Posterior cingulate gyrus (tissue), 11 donors: ENCODE results near the gene RPLP1.
A peak's percentile ranks its signal among the peaks of the same experiment; 100 is the strongest.
"Not testable (repeated sequence)": the region's sequence is repeated elsewhere in the genome, so short reads cannot be mapped to it uniquely, and the experiment has no call there.

Experiments used
- DNase-seq, 10 donors: peaks; one replicate each; pipeline versions ENCODE4 v3.0.0 to v3.0.0-alpha.2; 2020 to 2021; ENCODE audit warnings: mixed read lengths in 3 of 10
- intact Hi-C: fragments of 100-400 bp; cut with DNase I; formaldehyde crosslinking; loops from one replicate; pipeline ENCODE4 v1.15.1; 2023

Gene RPLP1

DNA sequence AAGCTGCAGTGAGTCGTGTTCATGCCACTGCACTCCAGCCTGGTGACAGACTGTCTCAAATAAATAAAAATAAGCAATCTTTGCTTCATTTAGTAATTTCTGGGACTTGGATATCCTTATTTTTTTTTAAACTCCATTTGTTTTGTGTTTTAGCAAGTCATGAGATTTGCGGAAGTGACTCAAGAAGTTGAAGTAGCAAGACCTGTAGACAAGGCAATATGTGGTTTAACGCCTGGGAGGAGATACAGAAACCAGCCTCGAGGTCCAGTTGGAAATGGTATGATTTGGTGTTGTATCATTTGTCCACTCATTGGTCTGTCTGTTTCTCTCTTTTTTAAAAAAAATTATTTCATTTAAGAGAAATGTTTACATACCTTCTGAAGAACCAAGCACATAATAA, 16.6 kb upstream of the RPLP1 start:
- no peak for DNase-seq
- intact Hi-C loops = no loop called here

- intact Hi-C loops = no loop called here
- DNase-seq = no peak
Observed at GRCh38 chr15:69436951-69437350, 15.7 kb upstream of the RPLP1 start.

DNA sequence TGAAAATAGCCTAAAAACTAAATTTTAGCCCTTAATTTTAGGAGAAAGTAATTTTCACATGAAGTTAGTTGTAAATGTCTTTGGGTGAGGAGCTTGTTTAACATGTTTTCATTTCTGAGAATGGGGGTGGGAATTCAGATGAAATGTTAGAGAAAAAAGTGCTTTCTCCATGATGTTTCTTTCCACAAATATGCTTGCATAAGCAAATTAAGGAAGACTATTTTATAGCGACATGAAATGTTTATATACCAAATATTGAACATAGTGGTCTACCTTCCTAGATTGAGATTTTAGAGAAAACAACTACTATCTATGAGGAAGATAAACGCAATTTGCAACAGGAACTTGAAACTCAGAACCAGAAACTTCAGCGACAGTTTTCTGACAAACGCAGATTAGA, 13.0 kb upstream of the RPLP1 start:
- DNase-seq = no peak
- intact Hi-C loops = no loop called here

DNA sequence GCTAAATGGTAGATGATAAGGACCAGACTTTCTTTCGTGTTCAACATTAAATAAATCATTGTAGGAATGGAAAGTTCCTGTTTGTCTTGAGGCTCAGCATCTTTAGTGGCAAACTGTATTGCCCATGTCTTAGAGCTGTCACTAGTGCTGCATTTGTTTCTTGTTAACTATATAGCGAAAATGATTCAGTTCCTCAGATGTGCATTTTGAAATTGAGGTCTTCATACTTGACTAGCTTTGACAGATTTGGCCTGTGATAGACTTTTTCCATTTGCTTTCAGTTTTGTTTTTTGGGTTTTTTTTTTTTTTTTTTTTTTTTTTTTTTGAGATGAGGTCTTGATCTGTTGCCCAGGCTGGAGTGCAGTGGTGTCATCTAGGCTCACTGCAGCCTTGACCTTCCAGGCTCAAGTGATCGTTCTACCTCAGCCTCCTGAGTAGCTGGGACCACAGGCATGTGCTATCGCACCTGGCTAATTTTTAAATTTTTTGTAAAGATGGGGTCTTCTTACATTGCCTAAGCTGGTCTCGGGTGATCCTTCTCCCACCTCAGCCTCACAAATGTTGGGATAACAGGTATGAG, 9.5 kb upstream of the RPLP1 start:
- no peak for DNase-seq
- intact Hi-C loops = no loop called here

DNA sequence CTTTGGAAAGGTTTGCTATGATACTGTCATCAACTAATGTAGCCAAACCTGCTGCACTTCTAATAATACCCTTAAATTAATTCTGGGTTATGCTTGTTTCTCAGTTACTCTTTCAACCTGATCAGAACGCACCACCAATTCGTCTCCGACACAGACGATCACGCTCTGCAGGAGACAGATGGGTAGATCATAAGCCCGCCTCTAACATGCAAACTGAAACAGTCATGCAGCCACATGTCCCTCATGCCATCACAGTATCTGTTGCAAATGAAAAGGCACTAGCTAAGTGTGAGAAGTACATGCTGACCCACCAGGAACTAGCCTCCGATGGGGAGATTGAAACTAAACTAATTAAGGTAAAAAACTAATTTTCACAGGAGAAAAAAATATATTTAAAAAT, 7.9 kb upstream of the RPLP1 start:
- intact Hi-C loops = no loop called here
- no peak for DNase-seq

GRCh38 chr15:69446953-69447352, 5.7 kb upstream of the RPLP1 start:
- intact Hi-C loops = no loop called here

GRCh38 chr15:69450221-69450620, 2.4 kb upstream of the RPLP1 start:
- intact Hi-C loops = not testable (repeated sequence)

More at GRCh38 chr15:69446953-69447352, 5.7 kb upstream of the RPLP1 start:
- DNase-seq = no peak

DNA sequence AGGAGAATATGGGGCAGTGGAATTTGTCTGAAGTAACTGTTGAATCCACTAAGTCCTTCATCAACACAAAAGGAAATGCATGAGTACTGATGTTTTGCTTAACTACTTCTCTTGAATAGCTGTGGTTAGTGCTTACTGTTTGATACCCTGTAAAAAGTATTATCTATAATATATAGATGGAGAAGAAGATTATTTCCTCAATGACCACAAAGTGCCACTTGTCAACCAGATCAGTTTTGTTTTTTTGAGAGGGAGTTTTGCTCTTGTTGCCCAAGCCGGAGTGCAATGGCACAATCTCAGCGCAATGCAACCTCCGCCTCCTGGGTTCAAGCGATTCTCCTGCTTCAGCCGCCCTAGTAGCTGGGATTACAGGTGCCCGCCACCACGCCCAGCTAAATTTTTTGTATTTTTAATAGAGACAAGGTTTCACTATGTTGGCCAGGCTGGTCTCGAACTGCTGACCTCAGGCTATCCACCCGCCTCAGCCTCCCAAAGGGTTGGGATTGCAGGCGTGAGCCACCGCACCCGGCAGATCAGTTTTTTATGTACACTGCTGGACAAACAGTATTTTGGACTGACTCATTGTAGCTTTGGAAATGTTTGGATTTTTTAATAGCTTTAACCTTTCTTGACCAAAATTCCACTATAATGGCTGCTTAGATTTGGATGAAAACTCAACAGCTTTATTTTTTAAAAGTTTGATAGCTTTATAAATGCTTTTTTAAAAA, 1.5 kb upstream of the RPLP1 start:
- peak in 1 of 10 donors; percentile 54 for DNase-seq

More at GRCh38 chr15:69450221-69450620, 2.4 kb upstream of the RPLP1 start:
- peak in 2 of 10 donors; percentile 43 to 59 for DNase-seq

DNA sequence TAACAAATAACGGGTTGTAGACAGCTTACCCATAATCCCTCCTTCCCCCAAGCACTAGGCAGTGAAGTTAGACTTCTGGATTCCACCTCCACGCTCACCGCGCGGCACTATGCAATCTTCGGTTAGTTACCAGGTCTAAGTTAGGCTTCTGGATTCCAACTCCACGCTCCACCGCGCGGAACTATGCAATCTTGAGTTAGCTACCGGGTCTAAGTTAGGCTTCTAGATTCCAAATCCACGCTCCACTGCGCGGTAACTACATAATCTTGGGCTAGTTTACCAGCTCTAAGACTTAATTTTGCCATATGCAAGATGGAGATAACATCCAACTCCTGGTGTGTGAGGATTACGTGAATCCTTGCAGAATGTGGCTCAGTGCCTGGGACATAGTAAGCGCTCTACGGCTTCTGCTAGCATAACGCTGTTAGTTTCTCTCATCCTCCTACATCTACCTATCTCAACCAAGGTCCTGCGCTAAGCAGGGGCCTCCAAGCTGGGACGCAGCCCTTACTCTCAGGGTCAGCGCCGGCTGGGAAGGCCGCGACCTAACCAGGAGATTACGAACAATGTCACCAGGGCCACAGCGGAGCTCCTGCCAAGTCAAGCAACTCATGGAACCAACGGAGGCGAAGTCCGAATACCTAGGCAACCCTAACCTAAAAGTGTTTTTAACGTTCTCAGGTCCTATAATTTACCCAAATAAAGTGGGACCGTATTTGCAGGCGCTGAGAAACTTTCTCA, 497 bp upstream of the RPLP1 start:
- DNase-seq = peak in 5 of 10 donors; percentile 13 to 76 (median 62)
- intact Hi-C loops = loop anchor here (1.0 kb wide), 1 partner anchor 10 kb away; no protein-coding TSS in a partner anchor

More for the DNA sequence above, 1.5 kb upstream of the RPLP1 start:
- intact Hi-C loops = no loop called here

GRCh38 chr15:69454953-69455352, 2.3 kb downstream of the RPLP1 start:
- intact Hi-C loops = no loop called here
- DNase-seq = peak in 2 of 10 donors; percentile 58 to 81

- no peak for DNase-seq
- intact Hi-C loops = no loop called here
Observed at GRCh38 chr15:69456208-69457166, 3.9 kb downstream of the RPLP1 start.

DNA sequence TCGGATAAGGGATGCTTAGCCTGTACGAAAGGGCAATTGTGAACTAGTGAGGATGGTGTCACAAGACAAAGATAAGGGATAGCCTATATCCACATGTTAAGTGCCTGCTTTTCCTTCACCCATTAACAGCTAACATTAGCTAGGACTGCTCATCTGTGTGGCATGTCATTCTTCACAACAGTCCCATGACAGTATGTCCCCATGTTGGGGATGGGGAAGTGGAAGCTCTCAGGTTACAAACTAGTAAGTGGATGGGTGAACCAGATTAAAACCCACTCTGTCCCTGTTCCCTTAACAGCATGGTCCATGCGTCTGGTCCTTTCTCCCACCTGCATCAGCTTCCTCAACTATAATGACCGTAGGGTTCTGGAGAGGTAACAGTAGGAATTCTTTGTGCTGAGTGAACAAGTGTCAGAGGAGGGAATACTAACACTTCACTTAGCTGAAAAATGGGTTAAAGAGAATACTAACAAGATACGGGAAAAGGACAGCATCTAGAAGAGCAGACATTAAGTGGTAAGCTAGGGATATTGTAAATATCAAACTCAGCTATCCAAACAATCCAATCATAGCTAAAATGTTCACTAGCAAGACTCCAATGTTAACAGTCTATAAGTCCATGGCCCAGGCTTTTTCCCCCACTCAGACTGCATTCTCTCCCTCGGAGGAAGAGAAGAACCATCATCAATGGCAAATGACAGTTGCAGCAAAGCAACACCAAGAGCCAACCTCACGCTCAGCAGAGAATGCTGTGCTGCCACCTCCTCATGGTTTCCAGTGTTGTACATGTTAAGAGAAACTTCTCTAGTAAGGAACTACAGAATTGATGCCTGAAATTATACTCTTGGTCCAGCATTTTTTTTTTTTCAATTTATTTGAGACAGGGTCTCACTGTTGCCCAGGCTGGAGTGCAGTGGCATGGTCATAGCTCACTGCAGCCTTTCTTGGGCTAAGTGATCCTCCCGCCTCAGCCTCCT, 5.0 kb downstream of the RPLP1 start:
- no peak for DNase-seq
- intact Hi-C loops = no loop called here

DNA sequence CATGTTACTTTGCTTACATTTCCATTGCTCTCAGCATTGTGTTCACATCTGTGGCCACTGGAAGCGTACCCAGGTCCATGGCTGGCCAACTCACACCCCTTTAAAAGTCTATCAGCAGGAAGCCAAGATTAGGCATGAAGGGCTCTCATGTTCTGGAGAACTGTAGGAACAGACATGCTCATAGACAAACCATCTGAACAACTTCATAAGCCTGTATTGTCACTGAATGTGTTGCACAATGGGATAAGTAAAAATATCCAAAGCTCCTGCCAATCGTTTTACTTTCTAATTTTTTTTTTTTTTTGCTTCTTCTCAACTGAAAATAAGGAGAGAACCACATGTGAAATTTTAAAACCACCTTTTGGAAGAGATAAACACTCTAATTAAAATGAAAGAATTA, 6.4 kb downstream of the RPLP1 start:
- intact Hi-C loops = no loop called here

GRCh38 chr15:69460481-69460880, 7.9 kb downstream of the RPLP1 start:
- intact Hi-C loops = no loop called here
- DNase-seq = no peak

More for the DNA sequence above, 6.4 kb downstream of the RPLP1 start:
- no peak for DNase-seq

DNA sequence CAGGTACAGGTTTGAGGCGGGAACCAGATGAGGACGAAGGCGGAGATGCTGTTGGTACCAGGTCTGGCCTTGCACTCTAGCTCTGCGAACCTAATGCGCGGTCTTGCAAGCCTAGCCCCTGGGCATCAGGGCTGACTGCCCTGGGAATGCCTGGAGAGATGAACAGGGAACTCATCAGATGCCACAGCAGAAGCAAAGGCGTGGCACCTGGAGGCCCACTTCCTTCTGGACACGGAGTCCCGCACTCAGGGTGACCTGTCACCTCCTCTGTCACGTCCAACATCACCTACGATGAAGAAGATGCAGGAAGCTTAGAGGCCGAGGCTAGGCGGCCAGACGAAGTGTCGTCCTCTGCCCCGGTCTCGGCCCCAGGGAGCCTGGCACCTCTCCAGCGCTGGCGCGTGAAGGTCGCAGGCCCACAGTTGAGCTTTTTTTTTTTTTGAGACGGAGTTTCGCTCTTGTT, 9.4 kb downstream of the RPLP1 start:
- DNase-seq = peak in 4 of 10 donors; percentile 9 to 88 (median 42)
- intact Hi-C loops = loop anchor here (1.0 kb wide), 1 partner anchor 10 kb away; the partner anchor contains the start of gene RPLP1

DNA sequence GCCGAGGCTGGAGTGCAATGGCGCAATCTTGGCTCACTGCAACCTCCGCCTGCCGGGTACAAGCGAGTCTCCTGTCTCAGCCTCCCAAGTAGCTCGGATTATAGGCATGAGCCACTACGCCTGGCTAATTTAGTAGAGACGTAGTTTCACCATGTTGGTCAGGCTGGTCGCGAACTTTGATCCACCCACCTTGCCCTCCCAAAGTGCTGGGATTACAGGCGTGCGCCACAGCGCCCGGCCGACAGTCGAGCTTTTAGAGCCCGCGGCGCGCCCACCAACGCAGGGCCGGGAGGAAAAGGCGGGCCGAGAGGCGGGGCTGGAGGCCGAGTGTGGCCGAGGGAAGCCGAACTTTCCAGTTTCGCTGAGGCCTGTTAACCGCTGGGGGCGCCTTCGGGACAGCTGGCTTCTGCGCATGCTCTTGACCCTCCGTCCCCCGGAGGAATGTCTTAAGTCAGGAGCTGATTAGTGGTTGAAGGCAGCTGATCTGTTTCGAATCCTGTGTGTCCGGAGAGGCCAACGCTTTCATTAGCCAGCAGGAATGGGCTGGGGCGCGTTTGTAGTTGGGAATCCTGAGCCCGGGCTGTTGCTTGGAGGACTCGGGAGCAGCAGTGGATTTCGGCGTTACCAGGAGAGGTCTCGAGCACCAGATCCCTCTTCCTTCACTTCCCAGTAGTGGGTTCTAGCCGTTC, 10.0 kb downstream of the RPLP1 start:
- peak; percentile 90 to 99 (median 94) for DNase-seq
- intact Hi-C loops = loop anchor here (1.0 kb wide), 1 partner anchor 10 kb away; the partner anchor contains the start of gene RPLP1

- peak in 3 of 10 donors; percentile 18 to 79 (median 66) for DNase-seq
- intact Hi-C loops = no loop called here
Observed at GRCh38 chr15:69463182-69463756, 10.7 kb downstream of the RPLP1 start.

DNA sequence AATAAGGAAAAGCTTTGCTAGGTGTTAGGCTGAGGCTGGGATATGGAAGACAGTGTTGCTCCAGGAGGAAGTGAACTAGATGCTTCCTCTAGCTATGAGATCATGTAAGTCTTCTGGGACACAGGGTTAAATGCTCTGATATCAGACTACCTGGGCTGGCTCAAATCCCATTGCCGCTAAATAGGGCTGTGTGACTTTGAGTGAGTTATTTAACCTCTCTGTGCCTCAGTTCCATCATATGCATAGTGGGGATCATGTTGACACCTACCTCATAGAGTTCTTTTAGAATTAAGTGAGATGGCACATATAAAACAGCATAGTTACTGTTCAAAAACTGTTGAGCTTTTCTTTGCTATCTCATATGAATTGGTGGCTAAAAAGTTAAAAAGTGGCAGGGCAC, 12.6 kb downstream of the RPLP1 start:
- DNase-seq = peak in 1 of 10 donors; percentile 3
- intact Hi-C loops = no loop called here
